HL-60 (cell line): ENCODE results near the gene COL7A1.

Source experiments
- DNase-seq, 2 experiments: peaks; one replicate each; pipeline ENCODE4 v3.0.0-alpha.2; 2010 to 2020; ENCODE audit warnings: low read depth in 1 of 2, low spot score in 1 of 2
- H3K27ac ChIP-seq: fragments of 250-450 bp; sonication (Bioruptor Pico); replicated peaks from 2 replicates; pipeline ENCODE4 v1.5.1; 2020; ENCODE audit warnings: mild to moderate bottlenecking, moderate library complexity
- H3K27me3 ChIP-seq: fragments of 250-450 bp; sonication (Bioruptor Pico); 2 replicates; pipeline ENCODE4 v1.5.1; 2021; ENCODE audit warnings: mild to moderate bottlenecking, moderate library complexity; ENCODE audit not compliant: insufficient read depth, poor library complexity, severe bottlenecking
- H3K4me3 ChIP-seq: replicated peaks from 2 replicates; pipeline ENCODE4 v1.5.1; 2011; ENCODE audit warnings: mild to moderate bottlenecking, control low read depth, low read length; ENCODE audit not compliant: insufficient read depth
- CTCF ChIP-seq: IDR thresholded peaks from one replicate; pipeline ENCODE4 v1.5.1; 2011; ENCODE audit warnings: low read length, control low read depth, inconsistent platforms; ENCODE audit not compliant: insufficient read depth
- GABPA ChIP-seq: IDR thresholded peaks from 2 replicates; pipeline ENCODE4 v1.6.1; 2012; ENCODE audit warnings: low read depth
- POLR2AphosphoS5 ChIP-seq: IDR thresholded peaks from 2 replicates; pipeline ENCODE4 v1.6.1; 2012; ENCODE audit warnings: low read depth
- REST ChIP-seq: IDR thresholded peaks from 2 replicates; pipeline ENCODE4 v1.6.1; 2012; ENCODE audit warnings: low read depth; ENCODE audit not compliant: insufficient replicate concordance
- SPI1 ChIP-seq: IDR thresholded peaks from 2 replicates; pipeline ENCODE4 v1.6.1; 2012; ENCODE audit warnings: low read depth, mild to moderate bottlenecking, borderline replicate concordance

Gene COL7A1

GRCh38 chr3:48588230-48588629 lies 6.9 kb downstream of the COL7A1 start:
- no peak for DNase-seq
- Histone ChIP-seq H3K27ac (no peak overlapping the region), H3K4me3 (no peak overlapping the region), H3K27me3 (peaks cover 9% of the 10 kb centered on the region)
- no peak for TF ChIP-seq SPI1
- TF ChIP-seq GABPA = no peak
- TF ChIP-seq CTCF = no peak
- TF ChIP-seq REST = no peak
- no peak for TF ChIP-seq POLR2AphosphoS5

DNA sequence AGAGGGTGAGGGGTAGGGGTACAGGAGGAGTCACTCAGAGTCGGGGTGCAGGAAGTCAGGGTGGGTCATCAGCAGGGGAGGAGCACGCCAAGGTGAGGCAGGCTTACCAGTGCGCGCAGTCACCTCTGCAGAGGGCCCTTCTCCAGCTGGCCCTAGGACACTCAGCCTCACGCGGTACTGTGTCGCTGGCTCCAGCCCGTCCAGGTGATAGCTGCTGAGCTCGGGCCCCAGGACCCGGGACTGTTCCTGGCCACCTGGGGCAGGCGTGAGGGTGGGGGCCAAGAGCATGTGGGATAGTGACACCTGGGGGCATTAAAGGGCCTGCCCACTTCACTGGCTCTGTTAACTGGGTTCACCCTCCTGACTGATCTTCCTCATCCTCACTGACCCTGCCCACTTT lies 7.4 kb downstream of the COL7A1 start:
- H3K4me3 ChIP-seq = no peak overlapping the region
- H3K27ac ChIP-seq = no peak overlapping the region
- no peak for DNase-seq
- peaks cover 5% of the 10 kb centered on the region for H3K27me3 ChIP-seq
- TF ChIP-seq REST = no peak

- H3K27me3 ChIP-seq = peaks cover 5% of the 10 kb centered on the region
- no peak for DNase-seq
- TF ChIP-seq GABPA (no peak), CTCF (no peak), REST (no peak), SPI1 (no peak), POLR2AphosphoS5 (no peak)
Measured at GRCh38 chr3:48585411-48585810, 9.7 kb downstream of the COL7A1 start.

DNA sequence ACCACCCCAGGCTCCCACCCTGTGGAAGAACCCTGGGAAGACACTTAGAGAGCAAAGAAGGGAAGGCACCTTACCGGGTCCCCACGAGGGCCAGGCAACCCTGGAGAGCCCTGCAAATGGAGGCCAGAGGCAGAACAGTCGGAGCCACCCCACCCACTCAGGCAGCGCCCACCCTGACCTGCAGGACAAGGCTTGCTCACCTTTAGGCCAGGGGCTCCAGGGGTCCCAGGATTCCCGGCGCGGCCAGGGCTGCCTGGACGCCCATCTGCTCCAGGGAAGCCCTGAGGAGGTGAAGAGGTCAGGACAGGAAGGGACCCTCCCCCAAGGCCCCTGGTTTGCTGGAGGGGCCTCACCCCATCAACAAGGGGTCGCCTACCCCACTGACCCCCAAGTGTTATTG lies 10.3 kb downstream of the COL7A1 start:
- Histone ChIP-seq H3K4me3 (no peak overlapping the region), H3K27ac (no peak overlapping the region)
- DNase-seq = no peak

More at GRCh38 chr3:48585411-48585810, 9.7 kb downstream of the COL7A1 start:
- H3K4me3 ChIP-seq = no peak overlapping the region
- H3K27ac ChIP-seq = no peak overlapping the region

More for the DNA sequence above, 10.3 kb downstream of the COL7A1 start:
- TF ChIP-seq SPI1 = no peak
- no peak for TF ChIP-seq POLR2AphosphoS5
- no peak for TF ChIP-seq REST
- no peak for TF ChIP-seq GABPA
- TF ChIP-seq CTCF = no peak
- H3K27me3 ChIP-seq = peaks cover 4% of the 10 kb centered on the region
